HG03280 (cell line): ENCODE measurements around the gene SPATA31D1.

Experiments used
- ATAC-seq: cut with Tn5 transposase; IDR thresholded peaks from one replicate; pipeline ENCODE4 v1.9.1; 2021; ENCODE audit warnings: mild to moderate bottlenecking, moderate library complexity; ENCODE audit not compliant: unreplicated experiment

The SPATA31D1 gene

GRCh38 chr9:82021198-82021597 is 32.6 kb downstream of the SPATA31D1 start:
- ATAC-seq, result no peak

GRCh38 chr9:82022121-82022520 is 33.5 kb downstream of the SPATA31D1 start:
- ATAC-seq, result no peak

GRCh38 chr9:82024908-82025307 is 36.3 kb downstream of the SPATA31D1 start:
- ATAC-seq, result no peak

- no peak for ATAC-seq
These were observed 43.1 kb downstream of the SPATA31D1 start for GRCh38 chr9:82031538-82032280.

- no peak for ATAC-seq
These were observed 46.6 kb downstream of the SPATA31D1 start for GRCh38 chr9:82034956-82035731.

- ATAC-seq, result no peak
These were observed 47.5 kb downstream of the SPATA31D1 start for GRCh38 chr9:82036086-82036485.

GRCh38 chr9:82037126-82037525 is 48.6 kb downstream of the SPATA31D1 start:
- no peak for ATAC-seq

GRCh38 chr9:82038897-82039296 is 50.3 kb downstream of the SPATA31D1 start:
- ATAC-seq, result no peak
